Kidney tubule cell (primary cell): Measurements from ENCODE around the gene AMPD1.

Source experiments
- DNase-seq: peaks from one replicate; pipeline ENCODE4 v3.0.0-alpha.2; 2018; ENCODE audit warnings: low spot score

The AMPD1 gene

GRCh38 chr1:114695430-114696058 is at the start of gene AMPD1:
Gene AMPD1, minus strand, starts transcription at chr1:114695546. Its CDS starts 75 bp downstream, at chr1:114695471.
- DNase-seq, result peak; percentile 51

GRCh38 chr1:114741963-114742746 is 46.8 kb upstream of the AMPD1 start:
- no peak for DNase-seq

DNA sequence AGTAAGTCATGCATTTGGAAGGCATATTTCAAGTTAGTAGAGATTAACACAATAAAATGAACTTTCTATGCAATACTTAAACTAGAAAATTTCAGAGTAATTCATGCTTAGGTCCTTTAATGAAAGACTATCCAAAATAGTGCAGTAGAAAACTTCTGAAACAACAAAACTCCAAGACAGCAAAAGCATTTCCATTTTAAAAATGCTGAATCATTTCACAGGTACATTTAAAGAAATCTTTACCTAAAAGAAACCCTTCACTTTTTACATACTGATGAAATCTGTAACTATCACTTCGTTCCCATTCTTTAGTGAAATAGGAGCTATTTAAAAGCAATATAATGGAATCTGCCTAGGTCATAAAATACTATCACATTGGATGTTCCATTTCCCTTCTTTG is 45.0 kb upstream of the AMPD1 start:
- no peak for DNase-seq

- DNase-seq, result no peak
These were observed 42.0 kb upstream of the AMPD1 start for GRCh38 chr1:114737314-114737849.

- DNase-seq, result no peak
These were observed 40.1 kb upstream of the AMPD1 start for GRCh38 chr1:114735479-114735878.

DNA sequence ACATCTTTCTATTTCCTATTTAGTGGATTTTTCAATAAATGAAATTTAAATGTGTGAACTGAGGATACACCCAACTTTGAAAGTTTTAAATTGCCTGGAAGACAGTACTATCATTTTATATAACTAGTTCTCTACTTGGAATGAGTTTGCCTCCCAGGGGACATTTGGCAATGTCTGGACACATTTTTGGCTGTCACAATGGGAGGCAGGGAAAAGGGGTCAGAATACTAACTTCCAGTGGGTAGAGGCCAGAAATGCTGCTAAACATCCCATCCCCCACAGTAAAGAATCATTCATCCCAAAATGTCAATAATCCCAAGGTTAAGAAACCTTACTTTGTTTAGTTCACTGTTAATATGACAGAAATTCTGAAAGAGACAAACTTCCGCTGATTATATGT is 34.4 kb upstream of the AMPD1 start:
- DNase-seq, result no peak

DNA sequence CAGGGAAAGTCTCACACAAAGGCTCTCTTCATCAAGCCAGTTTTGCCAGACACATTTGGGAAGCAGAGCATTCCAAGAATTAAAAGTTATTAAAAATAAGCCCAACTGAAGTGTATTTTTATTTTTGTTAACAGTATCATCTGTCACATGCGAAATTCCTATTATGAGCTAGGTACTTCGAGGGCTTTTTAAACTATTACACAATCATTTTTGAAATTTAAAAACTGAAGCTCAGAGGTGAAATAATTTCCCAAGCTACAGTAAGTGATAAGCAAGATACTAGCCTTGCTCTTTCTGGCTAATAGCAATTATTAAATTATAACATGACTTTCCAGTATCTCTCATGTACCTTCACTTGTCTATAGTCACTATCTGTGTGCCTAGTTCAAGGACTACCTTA is 33.2 kb upstream of the AMPD1 start:
- no peak for DNase-seq

DNA sequence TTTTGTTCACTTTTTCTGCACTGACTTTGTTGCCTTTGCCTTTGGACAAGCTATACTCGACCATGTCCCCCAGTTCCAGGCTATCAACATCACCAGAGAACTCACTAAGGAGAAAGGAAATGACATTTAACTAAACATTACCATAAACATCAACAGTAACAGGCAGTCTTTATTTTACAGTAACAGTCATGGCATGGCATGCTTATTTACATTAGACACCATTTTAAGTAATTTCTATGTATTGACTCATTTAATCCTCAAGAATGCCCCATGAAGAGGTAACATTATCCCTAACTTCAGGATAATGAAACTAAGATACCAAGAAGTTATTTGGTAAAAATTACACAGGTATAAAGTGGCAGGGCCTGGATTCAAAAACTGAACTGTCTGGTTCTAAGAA is 29.9 kb upstream of the AMPD1 start:
- DNase-seq, result no peak

DNA sequence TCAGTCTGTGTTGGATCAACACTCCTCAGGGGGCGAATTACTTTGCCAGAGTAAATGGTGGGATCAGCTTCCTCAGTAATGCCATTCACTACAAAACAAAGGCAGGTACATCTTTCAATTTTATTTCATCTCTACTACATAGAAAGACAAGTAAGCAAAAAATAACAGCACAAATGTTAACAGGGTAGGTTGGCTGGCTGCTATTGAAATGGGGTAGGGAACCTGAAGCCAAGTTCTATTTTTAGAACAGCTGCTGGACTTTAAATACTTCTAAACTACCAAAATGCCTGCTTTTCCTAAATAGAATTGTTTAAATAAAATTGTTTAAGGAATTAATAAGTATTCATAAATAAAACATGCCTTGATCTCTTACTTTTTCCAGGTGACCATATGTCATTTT is 28.6 kb upstream of the AMPD1 start:
- no peak for DNase-seq

DNA sequence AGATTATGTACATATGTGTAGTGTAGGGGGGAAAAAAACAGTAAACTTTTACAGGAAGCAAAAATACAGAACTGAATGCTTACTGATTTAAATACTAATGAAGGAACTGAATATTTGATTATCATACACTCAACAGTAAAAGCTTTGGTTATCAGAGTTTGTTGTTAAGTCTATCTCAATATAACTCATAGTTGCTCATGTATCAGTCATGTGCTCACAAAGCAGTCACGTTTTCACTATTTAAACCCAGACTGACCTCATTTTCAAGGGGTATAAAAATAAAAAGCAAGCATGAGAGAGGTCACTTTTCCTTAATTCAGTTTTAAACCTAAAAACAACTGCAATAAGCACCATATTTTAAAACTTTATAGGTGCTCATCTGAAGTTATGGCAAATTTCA is 28.1 kb upstream of the AMPD1 start:
- DNase-seq, result no peak

GRCh38 chr1:114720492-114720891 is 25.1 kb upstream of the AMPD1 start:
- DNase-seq, result no peak

- DNase-seq, result peak; percentile 72
These were observed 24.1 kb upstream of the AMPD1 start for GRCh38 chr1:114719424-114719787.

DNA sequence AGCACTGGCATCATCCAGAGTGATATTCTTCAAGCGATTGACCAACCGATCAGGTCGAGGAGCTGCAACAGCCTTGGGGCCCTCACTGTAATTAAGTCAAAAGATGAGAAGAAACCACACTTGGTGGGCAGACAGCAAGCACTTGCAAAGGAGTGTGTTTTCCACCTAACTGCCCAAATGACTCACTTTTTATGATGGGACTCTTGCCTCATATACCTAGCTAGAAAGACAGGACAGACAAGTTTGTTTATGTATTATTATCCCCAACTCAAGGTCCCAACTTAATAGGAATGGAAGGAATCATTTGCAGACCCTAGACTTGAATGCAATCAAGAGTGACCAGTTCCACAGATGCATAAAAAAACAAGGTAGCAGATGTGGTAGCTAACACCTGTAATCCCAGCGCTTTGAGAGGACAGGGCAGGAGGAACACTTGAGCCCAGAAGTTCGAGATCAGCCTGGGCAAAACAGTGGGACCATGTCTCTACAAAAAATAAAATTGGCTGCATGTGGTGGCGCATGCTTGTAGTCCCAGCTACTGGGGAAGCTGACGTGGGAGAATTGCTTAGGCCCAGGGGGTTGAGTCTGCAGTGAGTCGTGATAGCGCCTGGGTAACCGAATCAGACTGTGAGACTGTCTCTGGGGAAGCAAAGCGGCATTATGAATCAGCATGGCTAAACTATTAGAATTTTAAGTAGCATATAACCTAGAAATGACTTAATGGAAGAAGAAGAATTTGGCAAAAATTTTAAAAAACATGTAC is 23.5 kb upstream of the AMPD1 start:
- peak; percentile 81 for DNase-seq

DNA sequence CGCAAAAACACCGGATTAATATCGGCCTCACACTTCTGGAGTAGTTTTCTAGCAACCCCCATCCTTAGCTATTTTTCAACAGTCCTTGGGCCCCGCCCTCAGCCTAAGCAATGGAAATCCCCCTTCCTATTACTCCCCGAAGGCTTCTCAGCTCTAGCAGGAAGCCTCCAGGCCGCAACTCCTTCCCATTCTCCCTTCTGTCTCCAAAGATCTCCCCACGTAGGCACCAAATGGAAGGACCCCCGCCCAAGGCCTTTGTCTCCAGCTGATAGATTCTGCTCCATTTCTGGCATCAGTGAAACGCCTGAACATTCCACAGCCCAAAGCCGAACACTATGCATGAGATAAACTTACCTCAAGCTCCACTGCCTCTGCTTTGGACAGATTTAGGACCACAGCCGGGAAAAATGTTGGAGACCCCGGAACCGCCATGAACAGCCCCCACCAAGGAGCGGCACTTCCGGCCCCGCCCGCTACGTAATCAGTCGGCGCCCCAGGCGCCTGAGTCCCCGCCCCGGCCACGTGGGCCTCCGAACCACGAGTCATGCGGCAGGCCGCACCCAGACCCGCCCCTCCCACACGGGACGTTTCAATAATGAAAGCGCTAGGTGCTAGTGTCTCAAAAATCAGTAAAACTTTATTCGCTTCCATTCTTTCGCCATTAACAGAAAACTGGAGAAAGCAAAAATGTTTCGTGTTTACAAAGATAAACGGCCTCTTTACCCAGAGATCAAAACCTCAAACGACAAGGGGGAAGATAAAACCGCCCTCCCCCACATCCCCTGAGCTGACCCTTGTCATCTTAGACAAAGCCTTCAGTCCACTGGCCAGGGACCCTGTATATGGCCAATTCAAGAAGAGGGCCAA is 21.2 kb upstream of the AMPD1 start, which contains the start of gene NRAS:
TSS of gene NRAS (minus strand) at position 468 of the 867 bp plus-strand sequence. CDS start 611 bp downstream, outside the sequence.
- DNase-seq, result peak; percentile 90

DNA sequence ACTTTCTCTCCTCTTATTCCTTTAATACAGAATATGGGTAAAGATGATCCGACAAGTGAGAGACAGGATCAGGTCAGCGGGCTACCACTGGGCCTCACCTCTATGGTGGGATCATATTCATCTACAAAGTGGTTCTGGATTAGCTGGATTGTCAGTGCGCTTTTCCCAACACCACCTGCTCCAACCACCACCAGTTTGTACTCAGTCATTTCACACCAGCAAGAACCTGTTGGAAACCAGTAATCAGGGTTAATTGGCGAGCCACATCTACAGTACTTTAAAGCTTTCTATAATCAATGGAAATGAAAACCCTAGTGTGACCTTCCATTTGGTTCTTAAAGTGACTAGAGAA is 20.6 kb upstream of the AMPD1 start:
- no peak for DNase-seq

- no peak for DNase-seq
These were observed 17.6 kb upstream of the AMPD1 start for GRCh38 chr1:114712977-114713376.

DNA sequence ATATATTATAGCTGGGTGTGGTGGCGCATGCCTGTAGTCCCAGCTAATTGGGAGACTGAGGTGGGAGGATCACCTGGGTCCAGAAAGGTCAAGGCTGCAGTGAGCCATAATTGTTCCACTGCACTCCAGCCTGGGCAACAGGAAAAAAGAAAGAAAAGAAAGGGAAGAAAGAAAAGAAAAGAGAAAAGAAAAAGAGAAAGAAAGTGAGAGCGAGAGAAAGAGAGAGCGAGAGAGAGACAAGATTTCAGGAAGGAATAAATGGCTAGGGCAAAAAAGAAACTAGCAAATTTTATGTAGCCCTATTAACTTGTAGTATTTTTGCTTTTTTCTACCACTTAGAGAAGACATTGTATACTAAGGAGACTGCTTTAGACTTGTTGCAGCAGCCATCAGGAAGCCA is 15.0 kb upstream of the AMPD1 start:
- no peak for DNase-seq

DNA sequence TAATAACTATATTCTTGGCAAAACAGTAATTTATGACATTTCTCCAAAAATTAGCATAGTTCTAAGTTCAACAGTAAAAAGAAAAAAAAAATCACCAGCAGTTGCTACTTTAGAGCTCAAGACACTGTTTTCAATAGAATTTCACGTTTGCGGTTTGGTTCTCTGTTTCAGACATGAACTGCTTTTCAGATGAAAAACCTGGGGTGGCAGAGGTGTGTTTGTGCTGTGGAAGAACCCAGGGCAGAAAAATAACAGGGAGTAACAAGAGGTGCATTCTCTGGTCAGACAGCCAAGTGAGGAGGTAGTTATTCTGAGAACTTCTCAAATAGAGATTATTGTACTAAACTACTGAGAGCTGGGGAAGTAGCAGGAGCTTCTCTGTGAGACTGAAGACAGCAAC is 12.3 kb upstream of the AMPD1 start:
- DNase-seq, result no peak

DNA sequence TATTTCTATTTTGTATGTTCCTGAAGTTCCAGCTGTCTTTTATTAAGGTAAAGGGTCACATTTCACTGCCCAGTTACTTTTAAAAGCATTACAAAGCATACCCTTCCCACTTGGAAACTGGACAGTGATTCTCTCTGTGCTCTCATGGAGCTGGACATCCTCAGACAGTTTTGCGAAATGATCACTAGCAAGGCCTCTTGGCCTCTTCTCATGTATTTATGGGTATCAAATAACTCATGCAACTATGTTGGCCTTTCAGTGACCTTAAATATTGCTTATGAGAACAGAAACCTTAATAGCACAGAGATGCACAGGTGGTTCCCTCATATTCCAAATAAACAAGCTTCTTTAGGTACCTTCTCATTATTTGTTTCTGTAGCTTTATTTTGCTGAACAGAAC is 7.9 kb upstream of the AMPD1 start:
- DNase-seq, result no peak

- DNase-seq, result no peak
These were observed 7.4 kb upstream of the AMPD1 start for GRCh38 chr1:114702737-114703136.

DNA sequence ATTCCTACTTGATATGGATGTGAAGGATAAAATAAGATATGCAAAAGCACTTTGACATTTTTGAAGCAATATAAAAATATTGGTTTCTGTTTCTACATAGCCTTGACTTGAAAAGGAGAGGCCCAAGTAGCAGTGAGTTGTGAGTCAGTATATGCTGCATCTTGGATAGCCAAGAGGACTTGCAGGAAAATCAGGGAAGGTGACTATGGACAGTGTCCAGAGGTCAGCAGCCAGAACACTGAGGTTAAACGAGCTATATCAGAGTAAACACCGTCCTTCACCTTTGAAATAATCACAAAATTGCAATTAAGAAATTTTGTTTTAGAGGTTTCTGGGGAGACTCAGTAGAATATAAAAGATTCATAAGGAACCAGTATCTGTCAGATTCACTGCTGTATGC is 6.6 kb upstream of the AMPD1 start:
- DNase-seq, result no peak
